Endothelial cell of umbilical vein (primary cell): ENCODE data around the gene PRF1. TPM values are rescaled to one million over a fixed set of nuclear protein-coding genes. Genes with fewer than 3 reads are reported as not detected.

Experiments used
- BruUV-seq: library from RNA; stranded (reverse); fragments of 400-500 nt; replicated peaks from 2 replicates; lab custom pipeline; 2021; lab: Mats Ljungman, UMichigan
- CTCF ChIA-PET: fragments of 300-600, 350-600 bp; sonication (Branson Sonifier 250); formaldehyde crosslinking; loops from one replicate; lab custom pipeline; 2021; ENCODE audit warnings: antibody characterized with exemption, inconsistent platforms; lab: Charles Lee
- POLR2A ChIA-PET: fragments of 300-600, 350-600 bp; sonication (Branson Sonifier 250); formaldehyde crosslinking; loops from one replicate; lab custom pipeline; 2021; ENCODE audit warnings: antibody characterized with exemption, inconsistent platforms; lab: Charles Lee
- DNase-seq: peaks from one replicate; pipeline ENCODE4 v3.0.0-alpha.2; 2011; ENCODE audit warnings: low read depth, low spot score
- FAIRE-seq: peaks from 2 replicates; lab custom pipeline; 2011; peaks lifted over from hg19 to GRCh38; lab: Jason Lieb, UNC
- H2AFZ ChIP-seq: 2 replicates; pipeline ENCODE4 v1.6.0; 2012; ENCODE audit warnings: low read depth, low read length, control low read depth, inconsistent platforms
- H3K27ac ChIP-seq: 2 replicates; pipeline ENCODE4 v1.5.1; 2011; ENCODE audit warnings: low read depth, mild to moderate bottlenecking, control low read depth, low read length, moderate library complexity; ENCODE audit not compliant: insufficient read depth
- H3K27me3 ChIP-seq, 2 experiments: 2 replicates each; pipeline versions ENCODE4 v1.6.0 to v1.6.1; 2011; ENCODE audit warnings: low read length in 2 of 2, mixed read lengths in 1 of 2; ENCODE audit not compliant: control insufficient read depth in 2 of 2, insufficient read depth in 2 of 2
- H3K36me3 ChIP-seq, 2 experiments: 2 replicates in 1 of 2; 3 replicates in 1 of 2; pipeline ENCODE4 v1.5.1; 2011; ENCODE audit warnings: low read length in 2 of 2, mild to moderate bottlenecking in 1 of 2, moderate library complexity in 1 of 2; ENCODE audit not compliant: control insufficient read depth in 2 of 2, insufficient read depth in 2 of 2; ENCODE audit errors: extremely low read depth in 1 of 2
- H3K4me1 ChIP-seq: 3 replicates; pipeline ENCODE4 v1.5.1; 2011; ENCODE audit warnings: mild to moderate bottlenecking, low read length; ENCODE audit not compliant: control insufficient read depth, insufficient read depth; ENCODE audit errors: extremely low read depth
- H3K4me2 ChIP-seq: 2 replicates; pipeline ENCODE4 v1.6.1; 2011; ENCODE audit warnings: low read length, control low read depth, mixed read lengths; ENCODE audit not compliant: insufficient read depth
- H3K4me3 ChIP-seq, 3 experiments: fragments of 200-600 bp in 1 of 3; sonication (generic), shearing (Covaris generic) in 1 of 3; replicated peaks in 1 of 3; 2 replicates each; pipeline ENCODE4 v1.5.1; 2011 to 2016; ENCODE audit warnings: control low read depth in 3 of 3, low read length in 3 of 3, mild to moderate bottlenecking in 2 of 3, inconsistent platforms in 1 of 3, low read depth in 1 of 3, moderate library complexity in 1 of 3; ENCODE audit not compliant: insufficient read depth in 1 of 3
- H3K79me2 ChIP-seq: 2 replicates; pipeline ENCODE4 v1.6.0; 2012; ENCODE audit warnings: low read length, inconsistent platforms; ENCODE audit not compliant: control insufficient read depth, insufficient read depth
- H3K9ac ChIP-seq: replicated peaks from 2 replicates; pipeline ENCODE3; 2011; ENCODE audit warnings: low read length, control low read depth; ENCODE audit not compliant: insufficient read depth; ENCODE audit errors: extremely low read depth
- H3K9me1 ChIP-seq: replicated peaks from 3 replicates; pipeline ENCODE4 v1.6.0; 2011; ENCODE audit warnings: mild to moderate bottlenecking, low read length; ENCODE audit not compliant: control insufficient read depth, insufficient read depth; ENCODE audit errors: extremely low read depth
- H3K9me3 ChIP-seq: replicated peaks from 2 replicates; pipeline ENCODE4 v1.5.1; 2012; ENCODE audit warnings: low read length, inconsistent platforms; ENCODE audit not compliant: control insufficient read depth, insufficient read depth
- H4K20me1 ChIP-seq: replicated peaks from 2 replicates; pipeline ENCODE3; 2011; ENCODE audit warnings: mild to moderate bottlenecking, low read length; ENCODE audit not compliant: control insufficient read depth, insufficient read depth; ENCODE audit errors: extremely low read depth
- EZH2 ChIP-seq: IDR thresholded peaks from 2 replicates; pipeline ENCODE4 v1.6.1; 2012; ENCODE audit warnings: borderline replicate concordance, low read depth, mild to moderate bottlenecking, moderate library complexity, low read length, inconsistent platforms; ENCODE audit not compliant: severe bottlenecking
- FOS ChIP-seq: IDR thresholded peaks from 2 replicates; pipeline ENCODE4 v1.6.1; 2011; ENCODE audit warnings: mild to moderate bottlenecking, low read length, moderate library complexity, borderline replicate concordance; ENCODE audit not compliant: insufficient read depth
- GATA2 ChIP-seq: IDR thresholded peaks from 2 replicates; pipeline ENCODE4 v1.7.0; 2011; ENCODE audit warnings: low read depth, mild to moderate bottlenecking, moderate library complexity, mixed read lengths, low read length; ENCODE audit not compliant: insufficient read length, insufficient read depth
- JUN ChIP-seq: IDR thresholded peaks from 2 replicates; pipeline ENCODE4 v1.6.1; 2011; ENCODE audit warnings: borderline replicate concordance, low read depth; ENCODE audit not compliant: insufficient read length, insufficient read depth
- MAX ChIP-seq: IDR thresholded peaks from 2 replicates; pipeline ENCODE4 v1.6.1; 2011; ENCODE audit not compliant: insufficient read depth, insufficient read length
- MYC ChIP-seq: IDR thresholded peaks from one replicate; pipeline ENCODE4 v1.6.1; 2011; ENCODE audit warnings: mild to moderate bottlenecking, low read depth, low read length
- POLR2A ChIP-seq: IDR thresholded peaks from 2 replicates; pipeline ENCODE4 v1.6.1; 2012; ENCODE audit warnings: low read depth, mild to moderate bottlenecking, control low read depth, low read length
- POLR2AphosphoS5 ChIP-seq: IDR thresholded peaks from 2 replicates; pipeline ENCODE4 v1.6.1; 2012; ENCODE audit warnings: low read depth, mild to moderate bottlenecking, control low read depth, low read length, moderate library complexity; ENCODE audit not compliant: insufficient read depth
- dilution Hi-C: fragments of 300-500 bp; cut with MboI; formaldehyde crosslinking; loops from one replicate; pipeline ENCODE4 v1.15.0; 2019; ENCODE audit warnings: low sequenced_read_pairs; ENCODE audit not compliant: extremely low pct_ligation_motif_present
- intact Hi-C: fragments of 100-400 bp; cut with micrococcal nuclease; formaldehyde crosslinking; loops from one replicate; pipeline ENCODE4 v1.10.0; 2022
- polyA plus RNA-seq, 4 experiments: library from polyadenylated mRNA; depleted of rRNA in 3 of 4; stranded (reverse) in 3 of 4; unstranded in 1 of 4; fragments of >200 nt; gene quantifications; 2 replicates each; pipeline versions ENCODE4 v1.2.1 to v1.2.3, GENCODE V29; 2011 to 2012; ENCODE audit warnings: missing spikeins in 1 of 4
- total RNA-seq: library from RNA; stranded (reverse); gene quantifications from 2 replicates; pipeline ENCODE4 v1.2.3, GENCODE V29; 2021
- TF ChIP-seq, protein P1 (sequence below), 2 donors: IDR thresholded peaks; 1 replicate in 1 of 2; 2 replicates in 1 of 2; pipeline ENCODE4 v1.5.1; 2011; ENCODE audit warnings: low read length in 2 of 2, mild to moderate bottlenecking in 2 of 2, moderate library complexity in 2 of 2, control low read depth in 1 of 2, inconsistent platforms in 1 of 2, low read depth in 1 of 2; ENCODE audit not compliant: insufficient read depth in 1 of 2; ENCODE audit errors: extremely low read depth in 1 of 2

The PRF1 gene
- total and polyA plus RNA-seq, 2 donors (not counting 3 experiments of a cell fraction or from before 2014, with no cell fraction given): not detected

GRCh38 chr10:70557086-70557845 lies 45.3 kb downstream of the PRF1 start:
- intact Hi-C loops (no loop called here), dilution Hi-C loops (no loop called here)
- H3K79me2 ChIP-seq: no peaks in the 10 kb centered on the region
- no peak for DNase-seq
- H3K36me3 ChIP-seq: no peaks in the 10 kb centered on the region
- CTCF ChIA-PET: no interaction called here
- FAIRE-seq: no peak
- H3K4me2 ChIP-seq: no peak overlapping the region
- H3K4me1 ChIP-seq: no peaks in the 10 kb centered on the region
- POLR2A ChIA-PET: no interaction called here
- no peak overlapping the region for H3K9ac ChIP-seq
- H3K27me3 ChIP-seq: no peaks in the 10 kb centered on the region
- no peaks in the 10 kb centered on the region for H3K9me3 ChIP-seq
- H4K20me1 ChIP-seq: no peaks in the 10 kb centered on the region
- no peaks in the 10 kb centered on the region for H3K9me1 ChIP-seq
- H3K27ac ChIP-seq: no peak overlapping the region
- TF ChIP-seq MYC: no peak
- TF ChIP-seq, protein P1, sequence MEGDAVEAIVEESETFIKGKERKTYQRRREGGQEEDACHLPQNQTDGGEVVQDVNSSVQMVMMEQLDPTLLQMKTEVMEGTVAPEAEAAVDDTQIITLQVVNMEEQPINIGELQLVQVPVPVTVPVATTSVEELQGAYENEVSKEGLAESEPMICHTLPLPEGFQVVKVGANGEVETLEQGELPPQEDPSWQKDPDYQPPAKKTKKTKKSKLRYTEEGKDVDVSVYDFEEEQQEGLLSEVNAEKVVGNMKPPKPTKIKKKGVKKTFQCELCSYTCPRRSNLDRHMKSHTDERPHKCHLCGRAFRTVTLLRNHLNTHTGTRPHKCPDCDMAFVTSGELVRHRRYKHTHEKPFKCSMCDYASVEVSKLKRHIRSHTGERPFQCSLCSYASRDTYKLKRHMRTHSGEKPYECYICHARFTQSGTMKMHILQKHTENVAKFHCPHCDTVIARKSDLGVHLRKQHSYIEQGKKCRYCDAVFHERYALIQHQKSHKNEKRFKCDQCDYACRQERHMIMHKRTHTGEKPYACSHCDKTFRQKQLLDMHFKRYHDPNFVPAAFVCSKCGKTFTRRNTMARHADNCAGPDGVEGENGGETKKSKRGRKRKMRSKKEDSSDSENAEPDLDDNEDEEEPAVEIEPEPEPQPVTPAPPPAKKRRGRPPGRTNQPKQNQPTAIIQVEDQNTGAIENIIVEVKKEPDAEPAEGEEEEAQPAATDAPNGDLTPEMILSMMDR (IDR thresholded peaks at IDR 0.05; ENCODE audit: extremely low read depth in 1 of 2, insufficient read depth in 1 of 2, low read depth in 1 of 2, low read length in 2 of 2): no peak
- no peak for TF ChIP-seq FOS
- no peak for TF ChIP-seq JUN
- TF ChIP-seq GATA2: no peak
- no peak for TF ChIP-seq POLR2AphosphoS5
- no peak for TF ChIP-seq EZH2
- TF ChIP-seq POLR2A: no peak
- no peak for TF ChIP-seq MAX
- no peak overlapping the region for H3K4me3 ChIP-seq
- H2AFZ ChIP-seq: no peak overlapping the region
- BruUV-seq: no TSS peak
